Panc1 (cell line): ENCODE measurements around the gene NLN. TPM values are rescaled to one million over a fixed set of nuclear protein-coding genes. Genes with fewer than 3 reads are reported as not detected.

ENCODE experiments used
- ATAC-seq: fragments of 200-7000 bp; cut with Tn5 transposase; 2 replicates; pipeline ENCODE4 v1.9.1; 2020; ENCODE audit warnings: mild to moderate bottlenecking, moderate library complexity
- BruUV-seq: library from RNA; stranded (reverse); fragments of 400-500 nt; replicated peaks from 2 replicates; lab custom pipeline; 2021; lab: Mats Ljungman, UMichigan
- CTCF ChIA-PET: fragments of 300-600 bp; sonication (Branson Sonifier 250); formaldehyde crosslinking; loops from one replicate; lab custom pipeline; 2022; ENCODE audit warnings: antibody characterized with exemption; lab: Charles Lee
- POLR2A ChIA-PET: fragments of 300-600 bp; sonication (Branson Sonifier 250); formaldehyde crosslinking; loops from one replicate; lab custom pipeline; 2022; ENCODE audit warnings: antibody characterized with exemption; lab: Charles Lee
- DNase-seq: peaks from one replicate; pipeline ENCODE4 v3.0.0-alpha.2; 2010; ENCODE audit warnings: low read depth, low spot score
- H3K27ac ChIP-seq: 2 replicates; pipeline ENCODE4 v1.5.1; 2011; ENCODE audit warnings: mild to moderate bottlenecking, low read length, inconsistent platforms
- H3K27me3 ChIP-seq: fragments of 200-500 bp; sonication (Bioruptor generic); 2 replicates; pipeline ENCODE4 v1.6.0; 2014; ENCODE audit warnings: low read length, inconsistent platforms; ENCODE audit not compliant: control insufficient read depth, insufficient read depth
- H3K36me3 ChIP-seq: fragments of 200-500 bp; sonication (Bioruptor generic); 2 replicates; pipeline ENCODE4 v1.5.1; 2014; ENCODE audit warnings: inconsistent platforms, mild to moderate bottlenecking, low read length, moderate library complexity; ENCODE audit not compliant: control insufficient read depth, insufficient read depth
- H3K4me1 ChIP-seq: 2 replicates; pipeline ENCODE4 v1.5.1; 2011; ENCODE audit warnings: inconsistent platforms, mild to moderate bottlenecking, low read length, moderate library complexity; ENCODE audit not compliant: control insufficient read depth, insufficient read depth
- H3K4me3 ChIP-seq, 2 experiments: 2 replicates each; pipeline ENCODE4 v1.5.1; 2011 to 2012; ENCODE audit warnings: low read depth in 2 of 2, low read length in 2 of 2, mild to moderate bottlenecking in 2 of 2, inconsistent platforms in 1 of 2, moderate library complexity in 1 of 2
- H3K9me3 ChIP-seq: fragments of 200-500 bp; sonication (Bioruptor generic); 2 replicates; pipeline ENCODE4 v1.5.1; 2014; ENCODE audit warnings: low read depth, mild to moderate bottlenecking, inconsistent platforms, low read length, moderate library complexity; ENCODE audit not compliant: control insufficient read depth, insufficient read depth
- POLR2AphosphoS5 ChIP-seq: IDR thresholded peaks from 2 replicates; pipeline ENCODE4 v1.6.1; 2012; ENCODE audit warnings: mild to moderate bottlenecking, low read depth, low read length, moderate library complexity
- SIN3A ChIP-seq: IDR thresholded peaks from 2 replicates; pipeline ENCODE4 v1.6.1; 2012; ENCODE audit warnings: low read depth, mild to moderate bottlenecking, low read length, moderate library complexity, borderline replicate concordance; ENCODE audit not compliant: insufficient read depth
- TCF7L2 ChIP-seq: IDR thresholded peaks from 2 replicates; pipeline ENCODE4 v1.6.1; 2011; ENCODE audit warnings: mild to moderate bottlenecking, low read depth, low read length, inconsistent platforms
- in situ Hi-C: cut with HindIII; loops from 2 replicates; pipeline ENCODE4 v1.10.0; 2016; ENCODE audit warnings: low sequenced_read_pairs, low pct_unique_long_range_greater_than_20kb
- intact Hi-C: fragments of 100-400 bp; cut with micrococcal nuclease; formaldehyde crosslinking; loops from one replicate; pipeline ENCODE4 v1.10.0; 2022; ENCODE audit not compliant: unreplicated experiment
- total RNA-seq: library from RNA; stranded (reverse); gene quantifications from one replicate; pipeline ENCODE4 v1.2.1, GENCODE V29; 2021; ENCODE audit not compliant: unreplicated experiment
- TF ChIP-seq, protein P1 (sequence below): fragments of 450-650 bp; IDR thresholded peaks from 2 replicates; pipeline ENCODE4 v1.5.1; 2017; ENCODE audit warnings: mild to moderate bottlenecking
- TF ChIP-seq, protein P2 (sequence below), 2 experiments: IDR thresholded peaks; 2 replicates each; pipeline ENCODE4 v1.6.1; 2011 to 2012; ENCODE audit warnings: low read depth in 2 of 2, control low read depth in 1 of 2, low read length in 1 of 2, mild to moderate bottlenecking in 1 of 2, moderate library complexity in 1 of 2; ENCODE audit not compliant: insufficient read depth in 1 of 2

The NLN gene
- total RNA-seq, 1 experiment from 2014 or later, result 51.8 TPM

DNA sequence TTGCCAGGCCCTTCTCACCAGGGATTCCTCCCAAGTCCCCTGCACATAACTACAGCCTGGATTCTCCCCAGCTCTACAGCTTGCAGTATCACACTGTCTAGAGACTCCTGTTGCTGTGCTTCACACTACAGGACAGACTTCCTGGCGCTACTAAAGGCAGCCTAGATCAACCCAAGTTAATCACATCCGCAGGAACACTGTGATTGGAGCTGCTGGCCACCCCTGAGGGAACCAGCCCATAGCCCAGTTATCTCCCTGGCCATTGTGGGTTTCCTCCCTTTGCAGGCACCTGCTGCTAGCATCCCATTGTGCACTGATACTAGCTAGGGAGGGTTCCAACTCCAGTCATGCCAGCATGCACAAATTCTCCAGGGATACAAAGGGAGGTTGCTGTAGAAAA is 53.5 kb downstream of the NLN start:
- no peak for TF ChIP-seq TCF7L2
- TF ChIP-seq, protein P1, sequence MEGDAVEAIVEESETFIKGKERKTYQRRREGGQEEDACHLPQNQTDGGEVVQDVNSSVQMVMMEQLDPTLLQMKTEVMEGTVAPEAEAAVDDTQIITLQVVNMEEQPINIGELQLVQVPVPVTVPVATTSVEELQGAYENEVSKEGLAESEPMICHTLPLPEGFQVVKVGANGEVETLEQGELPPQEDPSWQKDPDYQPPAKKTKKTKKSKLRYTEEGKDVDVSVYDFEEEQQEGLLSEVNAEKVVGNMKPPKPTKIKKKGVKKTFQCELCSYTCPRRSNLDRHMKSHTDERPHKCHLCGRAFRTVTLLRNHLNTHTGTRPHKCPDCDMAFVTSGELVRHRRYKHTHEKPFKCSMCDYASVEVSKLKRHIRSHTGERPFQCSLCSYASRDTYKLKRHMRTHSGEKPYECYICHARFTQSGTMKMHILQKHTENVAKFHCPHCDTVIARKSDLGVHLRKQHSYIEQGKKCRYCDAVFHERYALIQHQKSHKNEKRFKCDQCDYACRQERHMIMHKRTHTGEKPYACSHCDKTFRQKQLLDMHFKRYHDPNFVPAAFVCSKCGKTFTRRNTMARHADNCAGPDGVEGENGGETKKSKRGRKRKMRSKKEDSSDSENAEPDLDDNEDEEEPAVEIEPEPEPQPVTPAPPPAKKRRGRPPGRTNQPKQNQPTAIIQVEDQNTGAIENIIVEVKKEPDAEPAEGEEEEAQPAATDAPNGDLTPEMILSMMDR, result no peak
- Histone ChIP-seq H3K4me1 (no peaks in the 10 kb centered on the region), H3K9me3 (no peaks in the 10 kb centered on the region), H3K36me3 (no peaks in the 10 kb centered on the region; the same call in 1 of the 2 replicates), H3K27me3 (no peaks in the 10 kb centered on the region), H3K27ac (no peak overlapping the region), H3K4me3 (no peak overlapping the region)
- no peak for DNase-seq
- ATAC-seq, result no peak
- CTCF ChIA-PET, result no interaction called here
- POLR2A ChIA-PET, result no interaction called here
- intact Hi-C loops (no loop called here), in situ Hi-C loops (no loop called here)
- BruUV-seq, result no TSS peak

DNA sequence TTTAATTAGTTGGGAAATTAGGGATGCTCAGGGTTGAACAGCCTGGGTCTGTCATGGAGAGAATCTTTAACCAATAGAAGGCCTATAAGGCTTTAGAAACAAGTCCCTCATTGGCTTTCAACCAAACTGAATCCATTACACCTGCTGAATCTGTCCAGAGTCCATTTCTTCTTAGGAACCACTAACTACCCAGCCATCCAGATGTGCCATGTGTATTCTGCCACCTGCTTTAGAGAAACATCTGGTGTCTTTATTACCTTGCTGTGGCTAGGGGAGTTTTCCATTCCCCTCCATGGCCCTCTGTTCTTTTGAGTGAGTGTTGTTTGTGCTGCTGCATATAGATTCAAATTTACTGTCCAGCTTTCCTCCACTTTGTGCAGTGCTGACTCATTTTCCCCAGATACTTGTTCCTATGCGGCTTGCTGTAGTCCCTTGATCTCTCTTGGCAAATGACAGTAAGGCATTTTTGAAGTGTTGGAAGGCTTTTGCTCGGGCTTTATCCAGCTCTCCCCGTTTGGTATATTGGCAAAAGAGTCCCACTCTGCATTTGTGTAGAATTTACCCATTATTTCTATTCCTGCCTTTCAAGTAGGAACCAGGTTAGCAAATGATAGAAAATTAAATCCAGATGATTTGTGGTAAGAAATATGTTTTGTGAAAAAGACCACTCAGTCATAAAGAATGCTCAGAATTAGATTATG is 54.6 kb downstream of the NLN start:
- H3K27ac ChIP-seq, result no peak overlapping the region
- DNase-seq (no peak), ATAC-seq (no peak)
- no peak overlapping the region for H3K4me3 ChIP-seq
- CTCF ChIA-PET, result no interaction called here
- in situ Hi-C loops, result no loop called here
- H3K27me3 ChIP-seq, result no peaks in the 10 kb centered on the region
- H3K4me1 ChIP-seq, result no peaks in the 10 kb centered on the region
- intact Hi-C loops, result no loop called here
- no peaks in the 10 kb centered on the region for H3K9me3 ChIP-seq
- no peaks in the 10 kb centered on the region; the same call in 1 of the 2 replicates for H3K36me3 ChIP-seq
- TF ChIP-seq POLR2AphosphoS5 (no peak), TCF7L2 (no peak), SIN3A (no peak)
- TF ChIP-seq, protein P1, result no peak
- TF ChIP-seq, protein P2, sequence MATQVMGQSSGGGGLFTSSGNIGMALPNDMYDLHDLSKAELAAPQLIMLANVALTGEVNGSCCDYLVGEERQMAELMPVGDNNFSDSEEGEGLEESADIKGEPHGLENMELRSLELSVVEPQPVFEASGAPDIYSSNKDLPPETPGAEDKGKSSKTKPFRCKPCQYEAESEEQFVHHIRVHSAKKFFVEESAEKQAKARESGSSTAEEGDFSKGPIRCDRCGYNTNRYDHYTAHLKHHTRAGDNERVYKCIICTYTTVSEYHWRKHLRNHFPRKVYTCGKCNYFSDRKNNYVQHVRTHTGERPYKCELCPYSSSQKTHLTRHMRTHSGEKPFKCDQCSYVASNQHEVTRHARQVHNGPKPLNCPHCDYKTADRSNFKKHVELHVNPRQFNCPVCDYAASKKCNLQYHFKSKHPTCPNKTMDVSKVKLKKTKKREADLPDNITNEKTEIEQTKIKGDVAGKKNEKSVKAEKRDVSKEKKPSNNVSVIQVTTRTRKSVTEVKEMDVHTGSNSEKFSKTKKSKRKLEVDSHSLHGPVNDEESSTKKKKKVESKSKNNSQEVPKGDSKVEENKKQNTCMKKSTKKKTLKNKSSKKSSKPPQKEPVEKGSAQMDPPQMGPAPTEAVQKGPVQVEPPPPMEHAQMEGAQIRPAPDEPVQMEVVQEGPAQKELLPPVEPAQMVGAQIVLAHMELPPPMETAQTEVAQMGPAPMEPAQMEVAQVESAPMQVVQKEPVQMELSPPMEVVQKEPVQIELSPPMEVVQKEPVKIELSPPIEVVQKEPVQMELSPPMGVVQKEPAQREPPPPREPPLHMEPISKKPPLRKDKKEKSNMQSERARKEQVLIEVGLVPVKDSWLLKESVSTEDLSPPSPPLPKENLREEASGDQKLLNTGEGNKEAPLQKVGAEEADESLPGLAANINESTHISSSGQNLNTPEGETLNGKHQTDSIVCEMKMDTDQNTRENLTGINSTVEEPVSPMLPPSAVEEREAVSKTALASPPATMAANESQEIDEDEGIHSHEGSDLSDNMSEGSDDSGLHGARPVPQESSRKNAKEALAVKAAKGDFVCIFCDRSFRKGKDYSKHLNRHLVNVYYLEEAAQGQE (IDR thresholded peaks at IDR 0.05; ENCODE audit: insufficient read depth in 1 of 2, low read depth in 2 of 2, low read length in 1 of 2), result no peak
- no TSS peak for BruUV-seq
- POLR2A ChIA-PET, result no interaction called here
